ENCODE results near the gene RIC3. TPM values are rescaled to one million over a fixed set of nuclear protein-coding genes. Genes with fewer than 3 reads are reported as not detected.

Gene RIC3
- total RNA-seq, 1 experiment from 2014 or later: 0.38 TPM

- Mint-ChIP-seq H3K9me3 (ENCODE audit: low read depth, unreplicated experiment) (no peaks in the 10 kb centered on the region), H3K4me3 (ENCODE audit: low read depth, unreplicated experiment) (no peak overlapping the region), H3K27ac (ENCODE audit: unreplicated experiment) (no peak overlapping the region), H3K36me3 (ENCODE audit: insufficient read depth, unreplicated experiment) (no peaks in the 10 kb centered on the region), H3K4me1 (ENCODE audit: low read depth, unreplicated experiment) (no peaks in the 10 kb centered on the region), H3K27me3 (ENCODE audit: unreplicated experiment) (peaks cover 63% of the 10 kb centered on the region)
- CTCF ChIA-PET: interaction anchor here (0.9 kb wide), 1 partner anchor 11 kb away, joined by 3 read pairs; no protein-coding TSS in a partner anchor
- no peak for TF ChIP-seq CTCF (IDR thresholded peaks at IDR 0.05; ENCODE audit: unreplicated experiment)
- DNase-seq: no peak
- no TSS peak for BruUV-seq (replicated peaks)
- intact Hi-C loops (cut with micrococcal nuclease; ENCODE audit: unreplicated experiment): no loop called here
These were observed 107.8 kb downstream of the RIC3 start for GRCh38 chr11:8060801-8061554.

GRCh38 chr11:8060146-8060719 is 108.6 kb downstream of the RIC3 start:
- H3K4me1 Mint-ChIP-seq (ENCODE audit: low read depth, unreplicated experiment): no peaks in the 10 kb centered on the region
- no peak overlapping the region for H3K27ac Mint-ChIP-seq (ENCODE audit: unreplicated experiment)
- peaks cover 62% of the 10 kb centered on the region for H3K27me3 Mint-ChIP-seq (ENCODE audit: unreplicated experiment)
- no peaks in the 10 kb centered on the region for H3K36me3 Mint-ChIP-seq (ENCODE audit: insufficient read depth, unreplicated experiment)
- H3K4me3 Mint-ChIP-seq (ENCODE audit: low read depth, unreplicated experiment): no peak overlapping the region
- intact Hi-C loops (cut with micrococcal nuclease; ENCODE audit: unreplicated experiment): no loop called here
- CTCF ChIA-PET: interaction anchor here (0.9 kb wide), 1 partner anchor 10 kb away, joined by 3 read pairs; no protein-coding TSS in a partner anchor
- TF ChIP-seq CTCF (IDR thresholded peaks at IDR 0.05; ENCODE audit: unreplicated experiment): no peak
- DNase-seq: no peak
- H3K9me3 Mint-ChIP-seq (ENCODE audit: low read depth, unreplicated experiment): no peaks in the 10 kb centered on the region
- BruUV-seq (replicated peaks): no TSS peak

- no peak for TF ChIP-seq CTCF (IDR thresholded peaks at IDR 0.05; ENCODE audit: unreplicated experiment)
- no peaks in the 10 kb centered on the region for H3K9me3 Mint-ChIP-seq (ENCODE audit: low read depth, unreplicated experiment)
- BruUV-seq (replicated peaks): no TSS peak
- H3K27ac Mint-ChIP-seq (ENCODE audit: unreplicated experiment): no peak overlapping the region
- peaks cover 55% of the 10 kb centered on the region for H3K27me3 Mint-ChIP-seq (ENCODE audit: unreplicated experiment)
- no peak overlapping the region for H3K4me3 Mint-ChIP-seq (ENCODE audit: low read depth, unreplicated experiment)
- CTCF ChIA-PET: no interaction called here
- DNase-seq: no peak
- no peaks in the 10 kb centered on the region for H3K36me3 Mint-ChIP-seq (ENCODE audit: insufficient read depth, unreplicated experiment)
- H3K4me1 Mint-ChIP-seq (ENCODE audit: low read depth, unreplicated experiment): no peaks in the 10 kb centered on the region
- intact Hi-C loops (cut with micrococcal nuclease; ENCODE audit: unreplicated experiment): no loop called here
These were observed 109.2 kb downstream of the RIC3 start for GRCh38 chr11:8059571-8060011.

GRCh38 chr11:8059030-8059429 is 109.8 kb downstream of the RIC3 start:
- no peak for DNase-seq
- TF ChIP-seq CTCF (IDR thresholded peaks at IDR 0.05; ENCODE audit: unreplicated experiment): no peak
- BruUV-seq (replicated peaks): no TSS peak
- H3K27ac Mint-ChIP-seq (ENCODE audit: unreplicated experiment): no peak overlapping the region
- no peaks in the 10 kb centered on the region for H3K9me3 Mint-ChIP-seq (ENCODE audit: low read depth, unreplicated experiment)
- intact Hi-C loops (cut with micrococcal nuclease; ENCODE audit: unreplicated experiment): no loop called here
- H3K27me3 Mint-ChIP-seq (ENCODE audit: unreplicated experiment): peaks cover 50% of the 10 kb centered on the region
- CTCF ChIA-PET: no interaction called here
- H3K36me3 Mint-ChIP-seq (ENCODE audit: insufficient read depth, unreplicated experiment): no peaks in the 10 kb centered on the region
- H3K4me1 Mint-ChIP-seq (ENCODE audit: low read depth, unreplicated experiment): no peaks in the 10 kb centered on the region
- no peak overlapping the region for H3K4me3 Mint-ChIP-seq (ENCODE audit: low read depth, unreplicated experiment)
